Neuronal stem cell (in vitro differentiated cells): ENCODE results near the gene PID1.

ENCODE experiments used
- DNase-seq: peaks from one replicate; pipeline ENCODE4 v3.0.0-alpha.2; 2013; ENCODE audit warnings: low spot score
- H2AFZ ChIP-seq: one replicate; pipeline ENCODE4 v1.6.1; 2013; ENCODE audit warnings: mild to moderate bottlenecking, low read length, inconsistent platforms
- H2AK5ac ChIP-seq: 2 replicates; pipeline ENCODE4 v1.6.1; 2013; ENCODE audit warnings: low read depth, mild to moderate bottlenecking, inconsistent platforms, low read length, moderate library complexity, mixed read lengths
- H2BK120ac ChIP-seq: 2 replicates; pipeline ENCODE4 v1.6.1; 2013; ENCODE audit warnings: low read depth, mild to moderate bottlenecking, inconsistent platforms, low read length, moderate library complexity, mixed read lengths
- H2BK12ac ChIP-seq: one replicate; pipeline ENCODE4 v1.6.1; 2013; ENCODE audit warnings: low read length, inconsistent platforms
- H2BK15ac ChIP-seq: 2 replicates; pipeline ENCODE4 v1.6.1; 2013; ENCODE audit warnings: mild to moderate bottlenecking, low read length, inconsistent platforms, mixed read lengths
- H2BK5ac ChIP-seq: one replicate; pipeline ENCODE4 v1.6.1; 2013; ENCODE audit warnings: inconsistent platforms, mild to moderate bottlenecking, low read length, moderate library complexity
- H3K14ac ChIP-seq: one replicate; pipeline ENCODE4 v1.6.1; 2013; ENCODE audit warnings: low read length, inconsistent platforms
- H3K18ac ChIP-seq: 2 replicates; pipeline ENCODE4 v1.6.1; 2013; ENCODE audit warnings: low read length, inconsistent platforms
- H3K23ac ChIP-seq: 2 replicates; pipeline ENCODE4 v1.6.1; 2013; ENCODE audit warnings: low read depth, mild to moderate bottlenecking, mixed read lengths, low read length, inconsistent platforms; ENCODE audit not compliant: poor library complexity
- H3K27ac ChIP-seq: replicated peaks from 3 replicates; pipeline ENCODE4 v1.5.1; 2013; ENCODE audit warnings: low read length, inconsistent platforms
- H3K27me3 ChIP-seq, 3 experiments: 2 replicates each; pipeline ENCODE4 v1.6.1; 2013; ENCODE audit warnings: low read length in 3 of 3, mild to moderate bottlenecking in 2 of 3, inconsistent platforms in 1 of 3, low read depth in 1 of 3, mixed read lengths in 1 of 3, moderate library complexity in 1 of 3; ENCODE audit not compliant: control insufficient read depth in 3 of 3, insufficient read depth in 3 of 3
- H3K36me3 ChIP-seq, 2 donors: replicated peaks in 1 of 2; 2 replicates each; pipeline ENCODE4 v1.6.1; 2013; ENCODE audit warnings: low read length in 2 of 2; ENCODE audit not compliant: control insufficient read depth in 2 of 2, insufficient read depth in 2 of 2
- H3K4ac ChIP-seq: 2 replicates; pipeline ENCODE4 v1.6.1; 2013; ENCODE audit warnings: inconsistent platforms, mild to moderate bottlenecking, low read length, moderate library complexity
- H3K4me1 ChIP-seq, 2 donors: 1 replicate in 1 of 2; 2 replicates in 1 of 2; pipeline ENCODE4 v1.6.1; 2013; ENCODE audit warnings: low read length in 2 of 2, low read depth in 1 of 2; ENCODE audit not compliant: control insufficient read depth in 2 of 2, insufficient read depth in 1 of 2
- H3K4me2 ChIP-seq: one replicate; pipeline ENCODE4 v1.6.1; 2013; ENCODE audit warnings: mild to moderate bottlenecking, low read length, inconsistent platforms; ENCODE audit not compliant: insufficient read depth, poor library complexity, severe bottlenecking
- H3K4me3 ChIP-seq, 2 donors: 2 replicates each; pipeline ENCODE4 v1.5.1; 2013; ENCODE audit warnings: low read length in 2 of 2, mild to moderate bottlenecking in 2 of 2, inconsistent platforms in 1 of 2, moderate library complexity in 1 of 2
- H3K79me1 ChIP-seq: one replicate; pipeline ENCODE4 v1.6.1; 2013; ENCODE audit warnings: low read depth, mild to moderate bottlenecking, inconsistent platforms, low read length, moderate library complexity
- H3K9ac ChIP-seq: one replicate; pipeline ENCODE4 v1.6.1; 2013; ENCODE audit warnings: mild to moderate bottlenecking, low read depth, low read length, inconsistent platforms; ENCODE audit not compliant: poor library complexity
- H3K9me3 ChIP-seq, 2 donors: replicated peaks in 1 of 2; 2 replicates each; pipeline versions ENCODE3 to v1.6.1; 2013; ENCODE audit warnings: low read length in 2 of 2, mild to moderate bottlenecking in 2 of 2, inconsistent platforms in 1 of 2, low read depth in 1 of 2, mixed read lengths in 1 of 2, moderate library complexity in 1 of 2; ENCODE audit not compliant: control insufficient read depth in 2 of 2, insufficient read depth in 1 of 2
- H4K8ac ChIP-seq: one replicate; pipeline ENCODE4 v1.6.1; 2013; ENCODE audit warnings: low read depth, mild to moderate bottlenecking, inconsistent platforms, low read length, moderate library complexity
- H4K91ac ChIP-seq: one replicate; pipeline ENCODE4 v1.6.1; 2013; ENCODE audit warnings: low read length, low read depth, mild to moderate bottlenecking, inconsistent platforms; ENCODE audit not compliant: poor library complexity
- WGBS, 2 donors: extraction: QIAGEN DNeasy Blood & Tissue Kit; methylation state at CpG; one replicate each; pipeline ENCODE4 v1.1.7; 2013; ENCODE audit warnings: missing lambda C conversion rate in 2 of 2, mixed read lengths in 1 of 2; ENCODE audit not compliant: insufficient read length in 2 of 2, insufficient replicate concordance in 1 of 2; ENCODE audit errors: extremely low coverage in 2 of 2; 5-methylcytosine and 5-hydroxymethylcytosine counted together

PID1 gene

GRCh38 chr2:229279516-229279915 is 8.4 kb upstream of the PID1 start:
- Histone ChIP-seq H3K4me1 (no peaks in the 10 kb centered on the region), H3K4ac (no peak overlapping the region), H3K9ac (no peak overlapping the region), H3K18ac (no peak overlapping the region), H4K8ac (no peak overlapping the region), H2AK5ac (no peak overlapping the region), H3K79me1 (no peaks in the 10 kb centered on the region), H2BK5ac (no peak overlapping the region), H3K9me3 (no peaks in the 10 kb centered on the region), H3K14ac (no peak overlapping the region), H3K23ac (no peak overlapping the region), H4K91ac (no peak overlapping the region), H3K27me3 (no peaks in the 10 kb centered on the region), H3K27ac (no peak overlapping the region), H2AFZ (no peak overlapping the region), H3K4me2 (no peak overlapping the region), H3K36me3 (no peaks in the 10 kb centered on the region), H3K4me3 (no peak overlapping the region), H2BK120ac (no peak overlapping the region), H2BK15ac (no peak overlapping the region), H2BK12ac (no peak overlapping the region)
- no CpG with 5 or more reads among the region's 4 CpGs for WGBS, 2 donors
- no peak for DNase-seq

DNA sequence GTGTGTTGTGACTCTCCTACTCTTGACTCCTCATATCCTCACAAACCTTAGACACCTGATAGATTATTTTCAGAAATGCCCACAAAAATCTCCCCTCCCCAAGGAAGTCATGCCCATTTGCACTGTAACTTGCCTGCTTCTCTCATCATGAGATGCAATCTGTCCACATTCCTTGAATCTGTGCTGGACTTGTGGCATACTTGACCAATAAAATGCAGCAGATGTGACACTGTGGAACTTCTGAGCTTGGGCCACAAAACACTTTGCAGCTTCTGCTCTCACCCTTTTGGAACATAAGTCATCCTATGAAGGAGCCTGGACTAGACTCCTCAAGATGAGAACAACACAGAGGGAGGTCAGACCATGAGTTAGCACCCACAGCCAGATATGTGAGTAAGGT is 4.4 kb upstream of the PID1 start:
- Histone ChIP-seq H3K9me3 (no peaks in the 10 kb centered on the region), H3K79me1 (no peaks in the 10 kb centered on the region), H2BK5ac (no peak overlapping the region), H3K4me3 (no peak overlapping the region), H3K4ac (no peak overlapping the region), H2BK12ac (no peak overlapping the region), H3K27me3 (peaks cover 0 to 22% (median 11%) of the 10 kb centered on the region in 3 experiments), H3K4me1 (peaks cover 0 to 2% of the 10 kb centered on the region in 2 donors), H3K27ac (no peak overlapping the region), H3K14ac (no peak overlapping the region), H3K36me3 (no peaks in the 10 kb centered on the region), H3K9ac (no peak overlapping the region), H3K4me2 (no peak overlapping the region), H2AFZ (no peak overlapping the region), H4K91ac (no peak overlapping the region), H3K18ac (no peak overlapping the region), H3K23ac (no peak overlapping the region), H2BK120ac (no peak overlapping the region), H2AK5ac (no peak overlapping the region), H4K8ac (no peak overlapping the region), H2BK15ac (no peak overlapping the region)
- no peak for DNase-seq

GRCh38 chr2:229273723-229274338 is 2.7 kb upstream of the PID1 start:
- Histone ChIP-seq H3K4me1 (peaks cover 0 to 2% of the 10 kb centered on the region in 2 donors), H3K27ac (no peak overlapping the region), H3K18ac (no peak overlapping the region), H3K4ac (no peak overlapping the region), H2BK15ac (no peak overlapping the region), H3K4me2 (no peak overlapping the region), H4K8ac (no peak overlapping the region), H3K9ac (no peak overlapping the region), H3K79me1 (no peaks in the 10 kb centered on the region), H3K27me3 (peaks cover 0 to 35% (median 11%) of the 10 kb centered on the region in 3 experiments), H4K91ac (no peak overlapping the region), H3K36me3 (no peaks in the 10 kb centered on the region), H3K9me3 (no peaks in the 10 kb centered on the region), H3K14ac (no peak overlapping the region), H2BK5ac (no peak overlapping the region), H3K4me3 (no peak overlapping the region), H2BK120ac (no peak overlapping the region), H3K23ac (no peak overlapping the region), H2AFZ (no peak overlapping the region), H2BK12ac (no peak overlapping the region), H2AK5ac (no peak overlapping the region)
- DNase-seq: peak; percentile 56
- WGBS, 2 donors: no CpG with 5 or more reads among the region's 4 CpGs

- Histone ChIP-seq H2AK5ac (no peak overlapping the region), H3K36me3 (no peaks in the 10 kb centered on the region), H3K4me1 (peaks cover 0 to 2% of the 10 kb centered on the region in 2 donors), H3K4me3 (no peak overlapping the region), H2BK12ac (no peak overlapping the region), H2BK15ac (no peak overlapping the region), H2BK120ac (no peak overlapping the region), H3K9ac (no peak overlapping the region), H3K18ac (peak overlapping the region; percentile 39), H4K8ac (no peak overlapping the region), H3K4me2 (no peak overlapping the region), H3K27ac (no peak overlapping the region), H2AFZ (no peak overlapping the region), H3K14ac (no peak overlapping the region), H2BK5ac (no peak overlapping the region), H4K91ac (no peak overlapping the region), H3K9me3 (no peaks in the 10 kb centered on the region), H3K79me1 (no peaks in the 10 kb centered on the region), H3K27me3 (peaks cover 0 to 35% (median 11%) of the 10 kb centered on the region in 3 experiments), H3K4ac (no peak overlapping the region), H3K23ac (no peak overlapping the region)
- no CpG with 5 or more reads among the region's 9 CpGs for whole genome bisulfite sequencing, 2 donors
- DNase-seq: no peak
These were observed 2.1 kb upstream of the PID1 start for GRCh38 chr2:229273006-229273722.
